Stimulated activated CD4-positive, alpha-beta T cell treated with anti-CD3 and anti-CD28 coated beads, Interleukin-2, amount 100 ng/mL, for 48 hours (primary cell): ENCODE data around the gene CKB.
A peak's percentile ranks its signal among the peaks of the same experiment; 100 is the strongest.

ENCODE experiments used
- DNase-seq, 2 donors: peaks; one replicate each; pipeline ENCODE4 v3.0.0-alpha.2; 2020

CKB gene

GRCh38 chr14:103509864-103510723 is 12.5 kb downstream of the CKB start:
- no peak for DNase-seq

- DNase-seq, result no peak
These were observed 13.9 kb downstream of the CKB start for GRCh38 chr14:103508521-103509329.

GRCh38 chr14:103507751-103508150 is 14.9 kb downstream of the CKB start:
- no peak for DNase-seq

GRCh38 chr14:103504991-103505565 is 17.6 kb downstream of the CKB start:
- no peak for DNase-seq

GRCh38 chr14:103503296-103503695 is 19.3 kb downstream of the CKB start:
- no peak for DNase-seq

- no peak for DNase-seq
These were observed 19.8 kb downstream of the CKB start for GRCh38 chr14:103502877-103503276.

GRCh38 chr14:103501921-103502669 is 20.5 kb downstream of the CKB start:
- no peak for DNase-seq

- DNase-seq, result no peak
These were observed 21.4 kb downstream of the CKB start for GRCh38 chr14:103501041-103501870.

GRCh38 chr14:103500148-103500990 is 22.3 kb downstream of the CKB start:
- peak; percentile 77 to 78 for DNase-seq

- no peak for DNase-seq
These were observed 22.9 kb downstream of the CKB start for GRCh38 chr14:103499709-103500108.

GRCh38 chr14:103496776-103497175 is 25.9 kb downstream of the CKB start:
- no peak for DNase-seq

- no peak for DNase-seq
These were observed 26.8 kb downstream of the CKB start for GRCh38 chr14:103495854-103496253.

- no peak for DNase-seq
These were observed 30.3 kb downstream of the CKB start for GRCh38 chr14:103492156-103492925.

- no peak for DNase-seq
These were observed 30.9 kb downstream of the CKB start for GRCh38 chr14:103491691-103492090.

GRCh38 chr14:103489621-103490020 is 33.0 kb downstream of the CKB start:
- no peak for DNase-seq

GRCh38 chr14:103488960-103489359 is 33.7 kb downstream of the CKB start:
- no peak for DNase-seq

GRCh38 chr14:103488071-103488470 is 34.6 kb downstream of the CKB start:
- DNase-seq, result no peak

- DNase-seq, result no peak
These were observed 37.1 kb downstream of the CKB start for GRCh38 chr14:103485504-103485903.

GRCh38 chr14:103483600-103483999 is 39.0 kb downstream of the CKB start:
- DNase-seq, result no peak

GRCh38 chr14:103480595-103480994 is 42.0 kb downstream of the CKB start:
- DNase-seq, result no peak
